ENCODE measurements around the gene LDLRAD3. TPM values are rescaled to one million over a fixed set of nuclear protein-coding genes. Genes with fewer than 3 reads are reported as not detected.
"Not testable (repeated sequence)": the region's sequence is repeated elsewhere in the genome, so short reads cannot be mapped to it uniquely, and the experiment has no call there.

LDLRAD3 gene
- polyA plus RNA-seq, 1 donor (not counting 4 experiments of a cell fraction or from before 2014, with no cell fraction given): 13.1 TPM

GRCh38 chr11:36012979-36013378 is 69.1 kb downstream of the LDLRAD3 start:
- H3K9me1 ChIP-seq (ENCODE audit: control insufficient read depth, extremely low read depth, insufficient read depth, low read length): no peaks in the 10 kb centered on the region
- H3K4me2 ChIP-seq (ENCODE audit: control insufficient read depth, extremely low read depth, insufficient read depth, low read depth, low read length): peak overlapping the region; percentile 47
- DNase-seq (ENCODE audit: low read depth, low spot score): no peak
- FAIRE-seq: no peak
- TF ChIP-seq EZH2 (IDR thresholded peaks at IDR 0.05; ENCODE audit: low read length) (no peak), CTCF (optimal IDR thresholded peaks at IDR 0.05 in 1 of 3, IDR thresholded peaks at IDR 0.05 in 1 of 3, conservative IDR thresholded peaks at IDR 0.05 in 1 of 3; ENCODE audit: extremely low read depth in 1 of 3, insufficient read depth in 2 of 3, low read length in 3 of 3) (no peak)
- H2AFZ ChIP-seq (ENCODE audit: control insufficient read depth, low read length): no peak overlapping the region
- H3K36me3 ChIP-seq (ENCODE audit: control insufficient read depth in 2 of 2, extremely low read depth in 1 of 2, insufficient read depth in 2 of 2, low read length in 2 of 2): no peaks in the 10 kb centered on the region
- no peaks in the 10 kb centered on the region for H3K9me3 ChIP-seq (ENCODE audit: control insufficient read depth, low read depth, low read length)
- dilution Hi-C loops (cut with MboI; ENCODE audit: extremely low pct_ligation_motif_present, low sequenced_read_pairs): no loop called here
- peaks cover 68% of the 10 kb centered on the region for H3K4me1 ChIP-seq (ENCODE audit: control insufficient read depth, extremely low read depth, insufficient read depth, low read length)
- no peak overlapping the region for H3K9ac ChIP-seq (ENCODE audit: control insufficient read depth, extremely low read depth, insufficient read depth, low read length)
- no peaks in the 10 kb centered on the region for H3K27me3 ChIP-seq (ENCODE audit: control insufficient read depth, extremely low read depth, insufficient read depth, low read length)
- no peaks in the 10 kb centered on the region for H4K20me1 ChIP-seq (ENCODE audit: control insufficient read depth, extremely low read depth, insufficient read depth, low read length)
- peak overlapping the region; percentile 37 for H3K27ac ChIP-seq (ENCODE audit: control insufficient read depth, insufficient read depth, low read length)
- no peak overlapping the region for H3K4me3 ChIP-seq (ENCODE audit: control insufficient read depth in 2 of 3, extremely low read depth in 1 of 3, insufficient read depth in 2 of 3, low read depth in 1 of 3, low read length in 3 of 3)
- peaks cover 16% of the 10 kb centered on the region for H3K79me2 ChIP-seq (ENCODE audit: control insufficient read depth, insufficient read depth, low read length)

- H3K4me3 ChIP-seq (ENCODE audit: control insufficient read depth in 2 of 3, extremely low read depth in 1 of 3, insufficient read depth in 2 of 3, low read depth in 1 of 3, low read length in 3 of 3); H3K9ac ChIP-seq (ENCODE audit: control insufficient read depth, extremely low read depth, insufficient read depth, low read length); H2AFZ ChIP-seq (ENCODE audit: control insufficient read depth, low read length); DNase-seq (ENCODE audit: low read depth, low spot score); H3K9me3 ChIP-seq (ENCODE audit: control insufficient read depth, low read depth, low read length); H4K20me1 ChIP-seq (ENCODE audit: control insufficient read depth, extremely low read depth, insufficient read depth, low read length); dilution Hi-C loops (cut with MboI; ENCODE audit: extremely low pct_ligation_motif_present, low sequenced_read_pairs); H3K27me3 ChIP-seq (ENCODE audit: control insufficient read depth, extremely low read depth, insufficient read depth, low read length); H3K36me3 ChIP-seq (ENCODE audit: control insufficient read depth in 2 of 2, extremely low read depth in 1 of 2, insufficient read depth in 2 of 2, low read length in 2 of 2); H3K9me1 ChIP-seq (ENCODE audit: control insufficient read depth, extremely low read depth, insufficient read depth, low read length); FAIRE-seq: not testable (repeated sequence)
- H3K4me2 ChIP-seq (ENCODE audit: control insufficient read depth, extremely low read depth, insufficient read depth, low read depth, low read length): peak overlapping the region; percentile 73
- H3K27ac ChIP-seq (ENCODE audit: control insufficient read depth, insufficient read depth, low read length): peak overlapping the region; percentile 50
- peaks cover 13% of the 10 kb centered on the region for H3K79me2 ChIP-seq (ENCODE audit: control insufficient read depth, insufficient read depth, low read length)
- H3K4me1 ChIP-seq (ENCODE audit: control insufficient read depth, extremely low read depth, insufficient read depth, low read length): peaks cover 64% of the 10 kb centered on the region
These were observed 69.6 kb downstream of the LDLRAD3 start for GRCh38 chr11:36013446-36013845.

Measured in keratinocyte (primary cell).